Central memory CD8-positive, alpha-beta T cell (primary cell): Measurements from ENCODE around the gene PPP6R3.
"Not testable (repeated sequence)": the region's sequence is repeated elsewhere in the genome, so short reads cannot be mapped to it uniquely, and the experiment has no call there.

Experiments used
- ATAC-seq: fragments of 150-1000 bp; cut with Tn5 transposase; replicated peaks from 2 replicates; pipeline ENCODE4 v1.10.0; 2022; ENCODE audit warnings: mild to moderate bottlenecking, moderate FRiP score, moderate number of reproducible peaks; ENCODE audit not compliant: poor library complexity, severe bottlenecking; ENCODE audit errors: extremely low read depth
- DNase-seq, 2 donors: peaks; one replicate each; pipeline ENCODE4 v3.0.0; 2021; ENCODE audit warnings: low spot score in 2 of 2
- H3K27ac Mint-ChIP-seq: one replicate; pipeline ENCODE4 v1.8.0; 2022; ENCODE audit warnings: low read depth, mild to moderate bottlenecking, moderate library complexity, mixed read lengths
- H3K27me3 Mint-ChIP-seq: one replicate; pipeline ENCODE4 v1.8.0; 2022; ENCODE audit warnings: mixed read lengths
- H3K36me3 Mint-ChIP-seq: one replicate; pipeline ENCODE4 v1.8.0; 2022; ENCODE audit warnings: mild to moderate bottlenecking, moderate library complexity, mixed read lengths; ENCODE audit not compliant: insufficient read depth
- H3K4me1 Mint-ChIP-seq: one replicate; pipeline ENCODE4 v1.8.0; 2022; ENCODE audit warnings: mixed read lengths
- H3K4me3 Mint-ChIP-seq: one replicate; pipeline ENCODE4 v1.8.0; 2022; ENCODE audit warnings: mild to moderate bottlenecking, moderate library complexity, mixed read lengths
- H3K9me3 Mint-ChIP-seq: one replicate; pipeline ENCODE4 v1.8.0; 2022; ENCODE audit warnings: mixed read lengths

The PPP6R3 gene

DNA sequence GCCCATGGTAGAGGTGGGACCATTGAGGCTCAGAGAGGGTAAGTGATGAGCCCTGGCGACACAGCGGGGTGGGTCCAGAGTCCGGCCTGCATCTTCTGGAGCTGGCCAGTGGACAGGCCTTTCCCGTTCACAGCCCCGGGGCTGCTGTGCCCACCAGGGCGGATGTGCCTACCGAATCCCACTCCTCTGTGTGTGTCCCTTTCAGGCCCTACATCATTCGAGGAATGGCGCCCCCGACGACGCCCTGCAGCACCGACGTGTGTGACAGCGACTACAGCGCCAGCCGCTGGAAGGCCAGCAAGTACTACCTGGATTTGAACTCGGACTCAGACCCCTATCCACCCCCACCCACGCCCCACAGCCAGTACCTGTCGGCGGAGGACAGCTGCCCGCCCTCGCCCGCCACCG, 11.9 kb upstream of the PPP6R3 start:
- peaks cover 7% of the 10 kb centered on the region for H3K4me1 Mint-ChIP-seq
- H3K36me3 Mint-ChIP-seq: peaks cover 2% of the 10 kb centered on the region
- H3K9me3 Mint-ChIP-seq: no peaks in the 10 kb centered on the region
- H3K27ac Mint-ChIP-seq: no peak overlapping the region
- no peak overlapping the region for H3K4me3 Mint-ChIP-seq
- DNase-seq (no peak), ATAC-seq (no peak)
- no peaks in the 10 kb centered on the region for H3K27me3 Mint-ChIP-seq

- no peak overlapping the region for H3K27ac Mint-ChIP-seq
- H3K4me1 Mint-ChIP-seq: peaks cover 7% of the 10 kb centered on the region
- no peaks in the 10 kb centered on the region for H3K9me3 Mint-ChIP-seq
- ATAC-seq (no peak), DNase-seq (no peak)
- peaks cover 2% of the 10 kb centered on the region for H3K36me3 Mint-ChIP-seq
- no peak overlapping the region for H3K4me3 Mint-ChIP-seq
- H3K27me3 Mint-ChIP-seq: no peaks in the 10 kb centered on the region
These were observed 10.6 kb upstream of the PPP6R3 start for GRCh38 chr11:68449951-68450350.

DNA sequence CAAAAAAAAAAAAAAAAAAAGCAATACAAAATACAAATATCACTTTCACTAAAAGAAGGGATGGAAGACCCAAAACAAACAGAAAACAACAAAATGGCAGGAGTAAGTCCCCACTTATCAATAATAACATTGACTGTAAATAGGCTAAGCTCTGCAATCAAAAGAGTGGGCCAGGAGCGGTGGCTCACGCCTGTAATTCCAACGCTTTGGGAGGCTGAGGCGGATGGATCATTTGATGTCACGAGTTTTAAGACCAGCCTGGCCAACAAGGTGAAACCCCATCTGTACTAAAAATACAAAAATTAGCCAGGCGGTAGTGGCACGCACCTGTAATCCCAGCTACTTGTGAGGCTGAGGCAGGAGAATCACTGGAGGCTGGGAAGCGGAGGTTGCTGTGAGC, 9.8 kb upstream of the PPP6R3 start:
- H3K27me3 Mint-ChIP-seq: no peaks in the 10 kb centered on the region
- H3K4me3 Mint-ChIP-seq: no peak overlapping the region
- peaks cover 7% of the 10 kb centered on the region for H3K4me1 Mint-ChIP-seq
- peaks cover 2% of the 10 kb centered on the region for H3K36me3 Mint-ChIP-seq
- no peaks in the 10 kb centered on the region for H3K9me3 Mint-ChIP-seq
- ATAC-seq (no peak), DNase-seq (no peak)
- H3K27ac Mint-ChIP-seq: no peak overlapping the region

DNA sequence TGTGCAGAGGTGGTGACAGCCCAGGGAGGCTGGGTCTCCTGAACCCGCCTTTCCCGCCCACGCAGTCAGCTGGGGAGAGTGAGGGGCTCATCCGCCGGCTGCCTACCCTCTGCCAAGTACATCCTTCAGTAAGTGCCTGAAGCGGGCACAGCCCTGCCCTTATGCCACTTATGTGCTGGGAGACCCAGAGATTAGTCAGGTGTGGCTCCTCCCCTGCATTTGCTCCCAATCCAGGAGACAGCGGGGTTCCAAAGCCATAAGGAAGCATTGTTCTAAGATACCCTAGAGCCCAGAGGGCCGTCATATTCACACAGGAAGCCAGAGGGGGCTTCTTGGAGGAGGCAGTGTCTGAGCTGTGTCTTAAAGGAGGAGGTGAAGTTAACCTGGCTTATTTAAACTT, 5.8 kb upstream of the PPP6R3 start:
- Mint-ChIP-seq H3K4me3 (no peak overlapping the region), H3K27me3 (no peaks in the 10 kb centered on the region), H3K36me3 (peaks cover 10% of the 10 kb centered on the region), H3K9me3 (no peaks in the 10 kb centered on the region), H3K4me1 (peaks cover 2% of the 10 kb centered on the region), H3K27ac (no peak overlapping the region)
- DNase-seq (no peak), ATAC-seq (no peak)

GRCh38 chr11:68455485-68455884, 5.1 kb upstream of the PPP6R3 start:
- Mint-ChIP-seq H3K4me1 (peaks cover 8% of the 10 kb centered on the region), H3K4me3 (no peak overlapping the region), H3K27ac (no peak overlapping the region), H3K27me3 (no peaks in the 10 kb centered on the region), H3K9me3 (no peaks in the 10 kb centered on the region), H3K36me3 (peaks cover 16% of the 10 kb centered on the region)
- no peak for ATAC-seq
- no peak for DNase-seq

DNA sequence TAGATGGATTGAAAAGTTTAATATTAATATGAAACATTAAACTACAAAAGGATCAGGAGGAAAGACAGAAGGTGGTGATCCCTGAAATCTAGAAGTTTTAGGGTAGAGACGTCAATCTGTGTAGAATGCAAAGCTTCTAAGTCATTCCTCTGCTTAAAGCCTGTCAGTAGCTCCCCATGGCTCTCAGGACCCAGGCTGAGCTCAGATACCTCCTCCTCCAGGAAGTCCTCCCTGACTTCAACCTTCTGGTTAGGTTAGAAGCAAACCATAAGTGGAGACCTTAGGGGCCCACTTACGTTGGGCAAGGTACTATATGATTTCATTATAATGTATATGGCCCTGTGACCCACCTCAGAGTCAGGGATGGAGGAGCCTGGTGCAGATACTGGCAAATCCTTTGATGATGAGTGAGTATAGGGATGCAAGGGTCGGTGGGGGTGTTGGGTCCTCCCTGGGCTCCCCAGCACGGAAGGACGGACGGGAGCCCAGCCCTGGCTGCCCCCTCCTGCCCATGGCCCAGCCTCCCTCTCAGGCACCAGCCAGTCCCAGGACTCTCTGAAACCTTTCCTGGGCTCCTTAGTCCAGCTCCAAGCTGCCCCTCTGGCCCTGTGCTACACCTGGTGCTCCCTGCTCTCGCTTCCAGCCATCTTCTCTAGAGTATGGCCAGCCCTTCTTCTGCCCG, 3.2 kb upstream of the PPP6R3 start:
- no peak for ATAC-seq
- Mint-ChIP-seq H3K9me3 (no peaks in the 10 kb centered on the region), H3K27me3 (no peaks in the 10 kb centered on the region), H3K4me1 (peaks cover 9% of the 10 kb centered on the region), H3K27ac (peak overlapping the region; percentile 46), H3K4me3 (no peak overlapping the region), H3K36me3 (peaks cover 18% of the 10 kb centered on the region)
- no peak for DNase-seq

DNA sequence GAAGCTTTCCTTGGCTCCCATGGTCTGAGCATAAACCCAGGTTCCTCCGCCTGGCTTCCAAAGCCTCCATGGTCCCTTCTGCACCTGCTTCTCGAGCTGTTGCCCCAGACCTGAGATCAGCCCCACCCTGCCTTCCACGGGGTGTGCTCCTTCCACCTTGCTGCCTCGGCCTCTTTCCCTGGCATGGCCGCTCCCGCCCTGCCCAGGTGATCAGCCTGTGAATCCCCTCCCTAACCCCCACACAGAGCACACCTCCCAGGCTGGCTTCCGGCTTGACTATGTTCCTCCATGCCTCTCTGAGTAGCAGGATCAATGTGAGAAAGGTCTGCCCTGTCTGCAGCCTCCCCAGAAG, 2.7 kb upstream of the PPP6R3 start:
- Mint-ChIP-seq H3K27me3 (no peaks in the 10 kb centered on the region), H3K4me3 (no peak overlapping the region), H3K4me1 (peaks cover 14% of the 10 kb centered on the region), H3K9me3 (no peaks in the 10 kb centered on the region), H3K36me3 (peaks cover 18% of the 10 kb centered on the region), H3K27ac (peak overlapping the region; percentile 46)
- DNase-seq (no peak), ATAC-seq (no peak)

- not testable (repeated sequence) for H3K27me3 Mint-ChIP-seq
- H3K4me3 Mint-ChIP-seq: peak overlapping the region; percentile 40
These were observed 2.2 kb upstream of the PPP6R3 start for GRCh38 chr11:68458340-68458739.

GRCh38 chr11:68459886-68460740, 439 bp upstream of the PPP6R3 start:
- H3K27ac Mint-ChIP-seq: peak overlapping the region; percentile 97
- ATAC-seq (peak; percentile 94), DNase-seq (peak; percentile 91 to 94)
- H3K4me3 Mint-ChIP-seq: peak overlapping the region; percentile 73
- H3K9me3 Mint-ChIP-seq: no peaks in the 10 kb centered on the region
- peaks cover 35% of the 10 kb centered on the region for H3K4me1 Mint-ChIP-seq
- H3K27me3 Mint-ChIP-seq: no peaks in the 10 kb centered on the region
- H3K36me3 Mint-ChIP-seq: peaks cover 18% of the 10 kb centered on the region

More at GRCh38 chr11:68458340-68458739, 2.2 kb upstream of the PPP6R3 start:
- Mint-ChIP-seq H3K27ac (peak overlapping the region; percentile 46), H3K36me3 (peaks cover 18% of the 10 kb centered on the region), H3K4me1 (peaks cover 18% of the 10 kb centered on the region)
- not testable (repeated sequence) for H3K9me3 Mint-ChIP-seq, DNase-seq, ATAC-seq

DNA sequence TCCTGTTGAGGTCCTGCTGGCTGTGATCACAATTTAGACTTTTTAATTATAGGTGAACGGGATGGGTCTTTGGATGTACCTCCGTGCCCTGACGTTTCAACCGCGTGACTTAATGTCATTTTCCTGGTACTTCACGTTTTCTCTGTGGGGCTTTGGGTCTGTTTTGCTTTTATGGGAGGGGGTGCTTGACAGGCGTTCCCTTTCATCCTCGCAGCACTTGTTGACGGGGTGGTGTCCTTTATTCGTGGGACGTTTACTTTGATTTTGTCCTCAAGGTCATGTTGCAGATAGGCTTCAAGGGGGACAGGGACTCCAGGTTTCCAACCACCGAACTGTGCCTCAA, 994 bp downstream of the PPP6R3 start:
- H3K9me3 Mint-ChIP-seq: no peaks in the 10 kb centered on the region
- no peak for ATAC-seq
- H3K27ac Mint-ChIP-seq: peak overlapping the region; percentile 70
- no peaks in the 10 kb centered on the region for H3K27me3 Mint-ChIP-seq
- DNase-seq: no peak
- H3K36me3 Mint-ChIP-seq: peaks cover 18% of the 10 kb centered on the region
- H3K4me1 Mint-ChIP-seq: peaks cover 46% of the 10 kb centered on the region
- peak overlapping the region; percentile 73 for H3K4me3 Mint-ChIP-seq

- Mint-ChIP-seq H3K36me3 (peaks cover 16% of the 10 kb centered on the region), H3K27ac (peak overlapping the region; percentile 2), H3K27me3 (no peaks in the 10 kb centered on the region)
These were observed 3.2 kb downstream of the PPP6R3 start for GRCh38 chr11:68463714-68464113.

GRCh38 chr11:68467201-68467834, 6.8 kb downstream of the PPP6R3 start:
- DNase-seq (no peak), ATAC-seq (no peak)
- Mint-ChIP-seq H3K27me3 (no peaks in the 10 kb centered on the region), H3K27ac (peak overlapping the region; percentile 80), H3K36me3 (peaks cover 15% of the 10 kb centered on the region), H3K9me3 (no peaks in the 10 kb centered on the region), H3K4me1 (peaks cover 90% of the 10 kb centered on the region), H3K4me3 (peak overlapping the region; percentile 41)

More at GRCh38 chr11:68463714-68464113, 3.2 kb downstream of the PPP6R3 start:
- DNase-seq (no peak), ATAC-seq (no peak)
- Mint-ChIP-seq H3K4me1 (peaks cover 62% of the 10 kb centered on the region), H3K9me3 (no peaks in the 10 kb centered on the region), H3K4me3 (peak overlapping the region; percentile 73)
